HCT116 (cell line): ENCODE data around the gene GABBR2.

ENCODE experiments used
- CEBPB ChIP-seq: IDR thresholded peaks from 2 replicates; pipeline ENCODE4 v1.6.1; 2012; ENCODE audit warnings: low read depth
- CTCF ChIP-seq, 3 experiments: fragments of 200-600 bp in 1 of 3; sonication (generic) in 1 of 3; IDR thresholded peaks in 2 of 3; conservative IDR thresholded peaks in 1 of 3; 2 replicates each; pipeline ENCODE4 v1.5.1; 2012 to 2017; ENCODE audit warnings: low read depth in 2 of 3, low read length in 2 of 3, antibody characterized with exemption in 1 of 3, borderline replicate concordance in 1 of 3, control low read depth in 1 of 3, mild to moderate bottlenecking in 1 of 3, mixed read lengths in 1 of 3, mixed run types in 1 of 3, moderate library complexity in 1 of 3; ENCODE audit not compliant: insufficient read depth in 1 of 3
- EZH2phosphoT487 ChIP-seq: fragments of 200-600 bp; IDR thresholded peaks from 2 replicates; pipeline ENCODE4 v1.6.1; 2018; ENCODE audit warnings: antibody characterized with exemption, borderline replicate concordance
- POLR2AphosphoS5 ChIP-seq: IDR thresholded peaks from 2 replicates; pipeline ENCODE4 v1.6.1; 2011; ENCODE audit warnings: mild to moderate bottlenecking, low read depth, low read length, moderate library complexity
- TCF7L2 ChIP-seq: IDR thresholded peaks from 2 replicates; pipeline ENCODE4 v1.7.0; 2011; ENCODE audit warnings: borderline replicate concordance, inconsistent platforms; ENCODE audit not compliant: insufficient read depth, insufficient read length; ENCODE audit errors: extremely low read depth

DNA sequence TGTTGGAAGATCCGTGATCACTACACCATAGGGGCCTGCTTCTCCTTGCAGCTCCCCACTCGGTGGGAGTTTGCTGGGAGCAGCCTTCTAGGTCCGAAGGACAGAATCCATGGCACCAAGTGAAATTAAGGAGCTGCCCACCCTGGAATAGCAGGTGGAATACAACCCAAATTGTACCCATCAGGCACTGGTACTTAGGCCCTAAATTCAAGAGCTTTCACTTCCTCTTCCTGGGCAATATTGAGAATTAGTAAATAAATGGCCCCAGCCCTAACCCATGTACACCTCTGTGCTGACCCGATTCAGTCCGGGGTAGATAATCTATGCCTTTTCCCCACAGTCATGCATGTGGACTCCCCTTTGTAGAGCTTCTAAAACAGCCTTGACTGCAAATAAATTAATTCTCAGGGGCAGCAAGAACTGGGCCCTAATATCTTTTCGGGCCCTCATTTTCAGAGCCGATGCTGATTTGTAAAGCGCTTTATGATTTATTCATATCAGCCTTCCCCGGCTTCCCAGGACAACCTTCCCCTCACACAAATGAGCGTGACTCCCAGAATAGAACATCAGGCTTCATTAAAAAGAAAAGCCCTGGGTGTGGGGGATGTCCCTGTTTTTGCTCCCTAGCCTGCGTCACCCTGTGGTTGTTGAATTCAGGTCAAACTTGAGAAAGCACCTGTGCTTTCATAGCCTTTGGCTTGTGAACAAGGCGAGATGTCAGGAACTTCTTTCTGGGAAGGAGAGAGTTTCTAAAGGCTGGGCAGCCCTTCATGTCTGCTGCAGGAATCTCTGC, 327.2 kb downstream of the GABBR2 start:
- TF ChIP-seq CTCF (IDR thresholded peaks at IDR 0.05 in 2 of 3, conservative IDR thresholded peaks at IDR 0.05 in 1 of 3; ENCODE audit: borderline replicate concordance in 1 of 3, insufficient read depth in 1 of 3, low read depth in 2 of 3, low read length in 2 of 3) (no peak), POLR2AphosphoS5 (no peak), TCF7L2 (no peak), EZH2phosphoT487 (no peak), CEBPB (no peak)
